Body of pancreas (tissue), 4 donors: ENCODE measurements around the gene PRDM16. TPM values are rescaled to one million over a fixed set of nuclear protein-coding genes. Genes with fewer than 3 reads are reported as not detected.

Experiments
- ATAC-seq: fragments of 150-250 bp; one replicate; pipeline ENCODE4 v1.9.1; 2016
- DNase-seq, 4 donors: peaks; one replicate each; pipeline ENCODE4 v3.0.0-alpha.2; 2019
- H3K27ac ChIP-seq, 4 donors: fragments of 200-600 bp; sonication (generic); 1 replicate in 3 of 4; 2 replicates in 1 of 4; pipeline versions ENCODE4 v1.5.1 to v1.6.1; 2016 to 2019; ENCODE audit warnings: mild to moderate bottlenecking in 1 of 4, mixed read lengths in 1 of 4, moderate library complexity in 1 of 4
- H3K27me3 ChIP-seq, 2 donors: fragments of 200-600 bp; sonication (generic); one replicate each; pipeline ENCODE4 v1.6.0; 2016; ENCODE audit warnings: mild to moderate bottlenecking in 1 of 2
- H3K36me3 ChIP-seq, 2 donors: fragments of 200-600 bp; sonication (generic); replicated peaks in 1 of 2; 2 replicates each; pipeline ENCODE4 v1.5.1; 2016; ENCODE audit warnings: low read depth in 2 of 2; ENCODE audit not compliant: insufficient read depth in 1 of 2
- H3K4me1 ChIP-seq: fragments of 200-600 bp; sonication (generic); one replicate; pipeline ENCODE4 v1.6.0; 2016
- H3K4me3 ChIP-seq, 2 donors: fragments of 200-600 bp; sonication (generic); 1 replicate in 1 of 2; 2 replicates in 1 of 2; pipeline ENCODE4 v1.5.1; 2016 to 2019
- H3K9me3 ChIP-seq, 3 donors: fragments of 200-600 bp; sonication (generic); 1 replicate in 2 of 3; 2 replicates in 1 of 3; pipeline ENCODE4 v1.5.1; 2016
- POLR2A ChIP-seq, 3 donors: fragments of 450-650 bp; IDR thresholded peaks; one replicate each; pipeline ENCODE4 v1.6.1; 2016; ENCODE audit warnings: antibody characterized with exemption in 3 of 3, mild to moderate bottlenecking in 2 of 3
- WGBS, 2 donors: methylation state at CpG; one replicate each; pipeline ENCODE4 v1.1.5; 2017; 5-methylcytosine and 5-hydroxymethylcytosine counted together
- intact Hi-C: fragments of 100-400 bp; cut with DNase I; formaldehyde crosslinking; loops from one replicate; pipeline ENCODE4 v1.15.1; 2023
- total RNA-seq, 2 donors: library from RNA; depleted of rRNA; stranded (reverse); fragments of >200 nt; gene quantifications; one replicate each; pipeline ENCODE4 v1.1.0, GENCODE V29; 2016
- TF ChIP-seq, protein P1 (sequence below), 7 experiments: fragments of 450-650 bp in 4 of 7; fragments of 200-600 bp in 3 of 7; sonication (generic) in 3 of 7; IDR thresholded peaks; one replicate each; pipeline ENCODE4 v1.5.1; 2016 to 2019; ENCODE audit warnings: antibody characterized with exemption in 7 of 7

The PRDM16 gene
- total RNA-seq, 2 donors from 2014 or later: 15.2 to 16.6 TPM

DNA sequence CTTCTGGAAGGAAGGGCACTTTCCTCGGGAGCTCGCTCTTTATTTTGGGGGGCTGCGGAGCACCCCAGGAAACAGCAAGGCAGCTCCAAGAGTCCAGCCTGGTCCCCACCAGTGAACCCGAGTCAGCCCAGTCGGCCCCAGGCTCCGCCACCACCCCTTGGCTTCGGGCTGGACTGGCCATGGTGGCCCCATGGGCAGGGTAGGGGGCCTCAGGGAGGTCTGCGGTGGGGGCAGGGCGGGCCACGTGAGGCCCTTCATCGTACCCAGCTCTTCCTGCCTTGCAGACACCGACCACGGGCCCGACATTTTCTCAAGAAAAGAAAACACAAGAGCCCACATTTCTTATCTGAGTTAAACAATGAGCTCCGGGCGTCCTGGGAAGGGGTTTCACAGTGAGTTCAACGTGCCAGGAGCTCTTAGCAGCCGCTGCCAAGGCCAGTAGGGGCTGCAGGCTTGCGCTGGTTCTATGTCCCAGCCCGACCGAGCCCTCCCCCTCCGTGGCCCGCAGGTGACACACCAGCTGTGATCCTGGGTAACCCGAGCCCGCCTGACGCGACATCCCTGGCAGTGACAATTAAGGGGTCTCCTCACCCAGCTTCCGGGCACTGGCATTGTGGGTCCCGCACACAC is 66.2 kb downstream of the PRDM16 start:
- WGBS, 2 donors: 20 to 34% methylated on average over 11 to 26 of the region's 29 CpGs
- intact Hi-C loops: no loop called here
- TF ChIP-seq POLR2A (IDR thresholded peaks at IDR 0.05): no peak
- TF ChIP-seq, protein P1, sequence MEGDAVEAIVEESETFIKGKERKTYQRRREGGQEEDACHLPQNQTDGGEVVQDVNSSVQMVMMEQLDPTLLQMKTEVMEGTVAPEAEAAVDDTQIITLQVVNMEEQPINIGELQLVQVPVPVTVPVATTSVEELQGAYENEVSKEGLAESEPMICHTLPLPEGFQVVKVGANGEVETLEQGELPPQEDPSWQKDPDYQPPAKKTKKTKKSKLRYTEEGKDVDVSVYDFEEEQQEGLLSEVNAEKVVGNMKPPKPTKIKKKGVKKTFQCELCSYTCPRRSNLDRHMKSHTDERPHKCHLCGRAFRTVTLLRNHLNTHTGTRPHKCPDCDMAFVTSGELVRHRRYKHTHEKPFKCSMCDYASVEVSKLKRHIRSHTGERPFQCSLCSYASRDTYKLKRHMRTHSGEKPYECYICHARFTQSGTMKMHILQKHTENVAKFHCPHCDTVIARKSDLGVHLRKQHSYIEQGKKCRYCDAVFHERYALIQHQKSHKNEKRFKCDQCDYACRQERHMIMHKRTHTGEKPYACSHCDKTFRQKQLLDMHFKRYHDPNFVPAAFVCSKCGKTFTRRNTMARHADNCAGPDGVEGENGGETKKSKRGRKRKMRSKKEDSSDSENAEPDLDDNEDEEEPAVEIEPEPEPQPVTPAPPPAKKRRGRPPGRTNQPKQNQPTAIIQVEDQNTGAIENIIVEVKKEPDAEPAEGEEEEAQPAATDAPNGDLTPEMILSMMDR (IDR thresholded peaks at IDR 0.05): peak in 2 of 7 experiments; percentile 21 to 38
- Histone ChIP-seq H3K4me1 (peaks cover 56% of the 10 kb centered on the region), H3K9me3 (no peaks in the 10 kb centered on the region), H3K27ac (peak overlapping the region; percentile 71 to 87 (median 80)), H3K36me3 (no peaks in the 10 kb centered on the region), H3K4me3 (no peak overlapping the region), H3K27me3 (no peaks in the 10 kb centered on the region)
- ATAC-seq: peak; percentile 48
- peak; percentile 60 to 88 (median 75) for DNase-seq

DNA sequence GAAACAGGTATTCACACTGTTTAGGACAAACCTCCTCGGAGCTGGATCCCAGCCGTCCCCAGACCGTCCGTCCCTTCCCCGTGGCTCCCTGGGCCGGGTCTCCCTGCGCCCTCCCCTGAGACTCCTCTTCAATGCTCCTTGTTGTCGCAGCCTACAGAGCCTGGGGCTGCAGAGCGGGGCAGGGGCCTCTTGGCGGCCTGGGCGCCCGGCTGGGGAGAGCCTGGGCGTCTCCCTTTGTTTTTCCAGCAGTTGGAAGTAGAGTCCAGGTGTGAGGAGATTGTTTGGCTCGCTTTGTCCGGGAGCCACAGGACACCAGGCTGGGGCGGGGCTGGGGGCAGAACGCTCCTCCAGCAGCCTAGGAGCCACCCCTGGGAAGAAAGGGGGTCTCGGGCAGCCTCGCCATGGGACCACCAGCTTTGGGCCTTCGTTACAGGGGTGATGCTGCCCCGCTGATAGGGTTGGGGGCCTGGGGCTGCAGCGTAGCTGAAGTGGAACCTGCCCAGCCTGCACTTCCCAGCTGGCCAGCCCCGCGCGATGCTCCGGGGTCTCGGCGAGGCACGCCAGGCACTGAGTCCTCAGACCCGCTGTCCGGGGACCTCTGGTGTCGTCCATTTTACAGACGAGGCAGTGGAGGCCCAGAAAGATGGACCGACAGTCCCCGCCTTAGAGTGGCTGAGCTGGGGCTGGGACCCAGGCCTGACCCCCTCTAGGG is 66.9 kb downstream of the PRDM16 start:
- Histone ChIP-seq H3K36me3 (no peaks in the 10 kb centered on the region), H3K4me3 (no peak overlapping the region), H3K27me3 (no peaks in the 10 kb centered on the region), H3K4me1 (peaks cover 63% of the 10 kb centered on the region), H3K9me3 (no peaks in the 10 kb centered on the region), H3K27ac (peak overlapping the region; percentile 71 to 87 (median 80))
- DNase-seq: no peak
- intact Hi-C loops: no loop called here
- TF ChIP-seq, protein P1 (IDR thresholded peaks at IDR 0.05): no peak
- TF ChIP-seq POLR2A (IDR thresholded peaks at IDR 0.05): no peak
- WGBS, 2 donors: 88 to 91% methylated on average over 22 to 31 of the region's 35 CpGs
- no peak for ATAC-seq

DNA sequence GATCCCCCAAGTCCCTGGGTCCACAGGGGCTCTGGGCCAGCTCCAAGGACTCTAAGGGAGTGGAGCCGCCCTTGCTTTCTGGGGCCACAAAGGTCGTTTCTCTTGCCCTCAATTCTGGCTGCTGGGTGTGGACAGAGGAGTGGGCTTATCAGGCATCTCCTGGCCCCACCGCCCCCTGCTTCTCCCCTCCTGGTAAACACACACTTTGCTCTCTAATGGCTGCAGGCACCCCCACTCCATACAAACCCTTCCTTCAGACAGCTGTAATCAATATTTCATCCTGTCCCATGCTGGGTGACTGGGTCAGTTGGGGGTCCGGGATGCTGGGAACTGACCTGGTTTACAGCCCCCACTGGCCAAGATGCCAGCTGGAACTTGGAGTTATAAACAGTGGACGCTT is 67.5 kb downstream of the PRDM16 start:
- DNase-seq (no peak), ATAC-seq (no peak)
- TF ChIP-seq, protein P1 (IDR thresholded peaks at IDR 0.05): no peak
- TF ChIP-seq POLR2A (IDR thresholded peaks at IDR 0.05): no peak
- Histone ChIP-seq H3K36me3 (no peaks in the 10 kb centered on the region), H3K4me3 (no peak overlapping the region), H3K27me3 (no peaks in the 10 kb centered on the region), H3K27ac (no peak overlapping the region), H3K4me1 (peaks cover 63% of the 10 kb centered on the region), H3K9me3 (no peaks in the 10 kb centered on the region)
- intact Hi-C loops: no loop called here
- WGBS, 2 donors: 75 to 89% methylated on average over 3 to 5 of the region's 5 CpGs

DNA sequence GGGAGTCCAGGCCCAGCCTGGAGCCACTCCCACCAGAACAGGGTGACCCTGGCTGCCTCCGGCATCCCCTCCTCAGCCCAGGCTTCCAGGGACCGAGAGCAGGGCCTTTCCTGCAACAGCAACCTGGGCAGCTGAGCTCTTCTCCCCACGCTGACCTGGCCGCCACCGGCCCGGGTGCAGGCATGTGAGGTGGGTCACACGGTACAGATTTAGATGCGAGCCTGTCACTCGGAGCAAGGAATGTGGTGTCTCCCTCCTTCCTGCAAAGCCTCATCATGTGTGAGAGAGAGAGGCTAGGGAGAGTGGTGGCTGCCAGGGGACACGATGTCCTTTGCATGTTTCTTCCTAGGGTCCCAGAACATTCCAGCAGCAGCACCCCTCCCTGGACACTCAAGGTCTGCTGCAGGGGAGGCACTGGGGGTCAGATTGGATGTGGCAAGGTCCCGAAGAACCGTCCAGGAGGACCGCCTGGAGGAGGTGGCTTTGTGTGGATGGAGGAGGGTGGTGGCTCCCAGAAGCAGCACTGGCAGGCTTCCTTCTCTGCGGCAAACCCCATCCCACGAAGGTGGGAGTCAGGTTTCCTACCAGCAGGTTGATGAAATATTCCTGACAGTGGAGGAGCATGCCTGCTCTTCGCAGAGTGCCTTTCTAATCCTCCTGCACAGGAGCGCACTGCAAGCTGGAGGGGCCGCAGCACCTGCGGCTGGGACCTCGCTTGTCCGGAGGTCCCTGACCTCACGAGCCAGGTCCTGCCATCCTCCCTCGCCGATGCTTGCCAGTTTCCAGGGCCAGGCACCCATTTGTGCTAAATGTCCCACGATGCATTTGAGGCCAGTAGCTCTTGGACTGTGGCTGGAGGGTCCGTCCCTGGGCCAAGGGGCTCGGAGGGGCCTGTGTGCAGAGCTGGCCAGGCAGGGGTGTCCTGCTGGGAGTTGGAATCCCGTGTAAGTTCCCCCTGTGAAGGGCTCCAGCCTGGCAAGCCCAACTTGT is 68.4 kb downstream of the PRDM16 start:
- 88% methylated on average over 23 to 28 of the region's 28 CpGs for WGBS, 2 donors
- intact Hi-C loops: no loop called here
- Histone ChIP-seq H3K27ac (no peak overlapping the region), H3K9me3 (no peaks in the 10 kb centered on the region), H3K36me3 (no peaks in the 10 kb centered on the region), H3K27me3 (no peaks in the 10 kb centered on the region), H3K4me1 (peaks cover 55% of the 10 kb centered on the region), H3K4me3 (no peak overlapping the region)
- TF ChIP-seq, protein P1 (IDR thresholded peaks at IDR 0.05): no peak
- TF ChIP-seq POLR2A (IDR thresholded peaks at IDR 0.05): no peak
- ATAC-seq (no peak), DNase-seq (no peak)
